Midbrain (tissue), 1 donor: ENCODE measurements around the gene TTYH2.
"Not testable (repeated sequence)": the region's sequence is repeated elsewhere in the genome, so short reads cannot be mapped to it uniquely, and the experiment has no call there.

ENCODE experiments used
- DNase-seq: peaks from one replicate; lab custom pipeline; 2025; lab: John Stamatoyannopoulos, UW

TTYH2 gene

GRCh38 chr17:74237321-74237720, 23.9 kb downstream of the TTYH2 start:
- no peak for DNase-seq

GRCh38 chr17:74239172-74239571, 25.8 kb downstream of the TTYH2 start:
- DNase-seq, result no peak

- no peak for DNase-seq
Measured at GRCh38 chr17:74240618-74241205, 27.3 kb downstream of the TTYH2 start.

GRCh38 chr17:74241431-74241830, 28.1 kb downstream of the TTYH2 start:
- peak; percentile 59 for DNase-seq

- DNase-seq, result no peak
Measured at GRCh38 chr17:74241847-74242246, 28.5 kb downstream of the TTYH2 start.

GRCh38 chr17:74243013-74243755, 29.8 kb downstream of the TTYH2 start:
- peak; percentile 61 for DNase-seq

GRCh38 chr17:74244128-74244527, 30.8 kb downstream of the TTYH2 start:
- DNase-seq, result no peak

GRCh38 chr17:74244548-74244947, 31.2 kb downstream of the TTYH2 start:
- DNase-seq, result peak; percentile 80

- peak; percentile 91 for DNase-seq
Measured at GRCh38 chr17:74245145-74245831, 31.9 kb downstream of the TTYH2 start.

- DNase-seq, result no peak
Measured at GRCh38 chr17:74245871-74246270, 32.5 kb downstream of the TTYH2 start.

- DNase-seq, result no peak
Measured at GRCh38 chr17:74249590-74250270, 36.4 kb downstream of the TTYH2 start.

GRCh38 chr17:74250324-74250995, 37.1 kb downstream of the TTYH2 start:
- no peak for DNase-seq

GRCh38 chr17:74251051-74251450, 37.7 kb downstream of the TTYH2 start:
- DNase-seq, result no peak

- DNase-seq, result no peak
Measured at GRCh38 chr17:74251569-74251968, 38.2 kb downstream of the TTYH2 start.

- no peak for DNase-seq
Measured at GRCh38 chr17:74252211-74252610, 38.8 kb downstream of the TTYH2 start.

GRCh38 chr17:74253036-74253435, 39.7 kb downstream of the TTYH2 start:
- DNase-seq, result no peak

- DNase-seq, result no peak
Measured at GRCh38 chr17:74257311-74257710, 43.9 kb downstream of the TTYH2 start.

GRCh38 chr17:74259667-74260524, 46.5 kb downstream of the TTYH2 start:
- DNase-seq, result no peak

- no peak for DNase-seq
Measured at GRCh38 chr17:74260525-74260850, 47.1 kb downstream of the TTYH2 start.

- no peak for DNase-seq
Measured at GRCh38 chr17:74262601-74263000, 49.2 kb downstream of the TTYH2 start.

GRCh38 chr17:74267054-74267453, 53.7 kb downstream of the TTYH2 start:
- DNase-seq, result not testable (repeated sequence)
